ENCODE measurements around the gene IL17A.
A peak's percentile ranks its signal among the peaks of the same experiment; 100 is the strongest.

DNA sequence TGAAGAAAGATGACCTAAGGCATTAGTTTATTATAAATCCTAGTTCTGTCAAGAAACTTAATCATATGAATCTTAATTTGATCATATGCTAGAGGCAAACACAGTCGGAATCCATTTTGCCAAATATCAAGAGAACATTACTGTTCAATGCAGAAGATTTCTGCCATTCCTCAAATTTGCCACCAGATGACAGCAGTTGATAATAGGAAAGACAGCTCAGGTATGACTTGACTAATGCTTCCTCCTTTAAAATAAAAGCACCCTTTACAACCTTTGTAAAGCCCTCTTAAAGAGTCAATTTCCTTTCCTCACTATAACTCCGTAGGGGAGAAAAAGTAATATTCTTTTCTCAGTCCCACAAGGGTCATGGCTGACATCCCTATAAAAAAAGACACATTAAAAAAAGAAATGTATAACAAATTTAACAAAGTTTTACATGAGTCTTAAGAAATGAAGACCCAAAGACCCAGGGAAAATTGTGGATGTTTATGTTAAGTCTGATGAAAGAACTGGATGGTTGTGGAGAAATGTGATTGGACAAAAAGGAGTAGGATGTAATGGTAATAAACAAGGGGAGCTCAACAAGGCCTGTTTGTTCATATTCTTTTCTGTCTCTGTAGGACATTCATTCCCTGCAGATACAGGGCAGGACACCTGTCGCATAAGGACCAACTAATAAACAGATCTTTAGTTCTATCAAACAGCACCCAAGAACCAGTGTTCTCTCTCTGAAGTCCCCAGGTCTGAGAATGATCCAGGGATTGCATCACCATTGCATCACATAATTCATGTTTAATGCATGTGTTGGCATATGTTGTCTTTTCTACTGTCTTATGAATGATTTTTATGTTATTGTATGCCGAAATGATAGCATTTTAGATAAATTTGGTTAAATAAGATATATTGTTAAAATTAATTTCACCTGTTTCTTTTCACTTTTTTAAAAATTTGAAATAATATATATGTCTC is 23.0 kb upstream of the IL17A start:
- TF ChIP-seq, protein P1, sequence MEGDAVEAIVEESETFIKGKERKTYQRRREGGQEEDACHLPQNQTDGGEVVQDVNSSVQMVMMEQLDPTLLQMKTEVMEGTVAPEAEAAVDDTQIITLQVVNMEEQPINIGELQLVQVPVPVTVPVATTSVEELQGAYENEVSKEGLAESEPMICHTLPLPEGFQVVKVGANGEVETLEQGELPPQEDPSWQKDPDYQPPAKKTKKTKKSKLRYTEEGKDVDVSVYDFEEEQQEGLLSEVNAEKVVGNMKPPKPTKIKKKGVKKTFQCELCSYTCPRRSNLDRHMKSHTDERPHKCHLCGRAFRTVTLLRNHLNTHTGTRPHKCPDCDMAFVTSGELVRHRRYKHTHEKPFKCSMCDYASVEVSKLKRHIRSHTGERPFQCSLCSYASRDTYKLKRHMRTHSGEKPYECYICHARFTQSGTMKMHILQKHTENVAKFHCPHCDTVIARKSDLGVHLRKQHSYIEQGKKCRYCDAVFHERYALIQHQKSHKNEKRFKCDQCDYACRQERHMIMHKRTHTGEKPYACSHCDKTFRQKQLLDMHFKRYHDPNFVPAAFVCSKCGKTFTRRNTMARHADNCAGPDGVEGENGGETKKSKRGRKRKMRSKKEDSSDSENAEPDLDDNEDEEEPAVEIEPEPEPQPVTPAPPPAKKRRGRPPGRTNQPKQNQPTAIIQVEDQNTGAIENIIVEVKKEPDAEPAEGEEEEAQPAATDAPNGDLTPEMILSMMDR (IDR thresholded peaks at IDR 0.05): peak in 5 of 6 experiments; percentile 38 to 73 (median 44)
- no peak for TF ChIP-seq POLR2A (IDR thresholded peaks at IDR 0.05)
